Right cardiac atrium (tissue), 5 donors: Measurements from ENCODE around the gene TUT1. TPM values are rescaled to one million over a fixed set of nuclear protein-coding genes. Genes with fewer than 3 reads are reported as not detected.

Experiments
- ATAC-seq, 2 donors: fragments of 200-7000 bp; cut with Tn5 transposase; one replicate each; pipeline versions ENCODE4 v1.8.0 to v1.9.1; 2020; ENCODE audit warnings: moderate library complexity in 2 of 2, mild to moderate bottlenecking in 1 of 2
- DNase-seq, 3 donors: peaks; one replicate each; pipeline ENCODE4 v3.0.0-alpha.2; 2020
- H3K27ac ChIP-seq: one replicate; pipeline ENCODE4 v1.5.1; 2013; ENCODE audit warnings: mild to moderate bottlenecking, low read length, control low read depth, moderate library complexity
- H3K27me3 ChIP-seq: one replicate; pipeline ENCODE4 v1.6.1; 2013; ENCODE audit not compliant: control insufficient read depth, insufficient read depth
- H3K4me1 ChIP-seq: one replicate; pipeline ENCODE4 v1.6.1; 2013; ENCODE audit warnings: low read length; ENCODE audit not compliant: control insufficient read depth, insufficient read depth
- H3K4me3 ChIP-seq: one replicate; pipeline ENCODE4 v1.5.1; 2013; ENCODE audit warnings: low read length, control low read depth
- H3K9me3 ChIP-seq: one replicate; pipeline ENCODE4 v1.6.1; 2013; ENCODE audit warnings: low read length; ENCODE audit not compliant: control insufficient read depth
- WGBS: extraction: QIAGEN DNeasy Blood & Tissue Kit; methylation state at CpG from one replicate; pipeline ENCODE4 v1.1.7; 2013; 5-methylcytosine and 5-hydroxymethylcytosine counted together
- intact Hi-C, 4 donors: fragments of 100-400 bp; cut with DNase I; formaldehyde crosslinking; loops; one replicate each; pipeline versions ENCODE4 v1.11.0 to v1.14.0; 2022 to 2023
- polyA plus RNA-seq: library from polyadenylated mRNA; stranded (reverse); fragments of 200-250 nt; gene quantifications from one replicate; pipeline ENCODE4 v1.2.3, GENCODE V29; 2013
- total RNA-seq, 4 donors: library from RNA; stranded (reverse); fragmentation: NEBNext Ultra II Directional; extraction: Animal tissue kit (Norgen Biotek cat#: 25700); gene quantifications; one replicate each; pipeline ENCODE4 v1.2.1, GENCODE V29; 2021
- donor health status: healthy with polysubstance abuse.
- donor health status: DM: no; HTN: yes; CAD: no.
- donor health status: DM: no; HTN: no; CAD: no.
- donor health status: DM: no; HTN: yes; CAD: no; lungs with severe emphysema.
- donor health status: DM: yes; HTN: yes; CAD: no.

The TUT1 gene
- total and polyA plus RNA-seq, 5 donors: 8.0 to 15.3 (median 11.5) TPM

- peaks cover 9% of the 10 kb centered on the region for H3K4me1 ChIP-seq
- H3K4me3 ChIP-seq: peak within 1 kb of the TSS; percentile 96
- under 1% methylated on average over 69 of the region's 69 CpGs for WGBS
- ATAC-seq: peak; percentile 68 to 77
- no peaks in the 10 kb centered on the region for H3K9me3 ChIP-seq
- DNase-seq: peak; percentile 86 to 96 (median 96)
- intact Hi-C loops: loop anchor here in 3 of 4 donors (10.0 kb wide), 2 partner anchors 142 to 152 kb away; no protein-coding TSS in a partner anchor
- H3K27ac ChIP-seq: peak within 1 kb of the TSS; percentile 100
- no peaks in the 10 kb centered on the region for H3K27me3 ChIP-seq
Observed at GRCh38 chr11:62546244-62546928, 44.9 kb downstream of the TUT1 start, which contains the start of gene AHNAK. Gene AHNAK, minus strand, starts transcription at chr11:62546806. Its CDS starts 10,708 bp downstream, at chr11:62536098.

GRCh38 chr11:62545437-62546243, 45.7 kb downstream of the TUT1 start:
- intact Hi-C loops: loop anchor here in 3 of 4 donors (10.0 kb wide), 2 partner anchors 141 to 151 kb away; no protein-coding TSS in a partner anchor
- peak overlapping the region; percentile 96 for H3K4me3 ChIP-seq
- WGBS: under 1% methylated on average over 59 of the region's 59 CpGs
- peak overlapping the region; percentile 100 for H3K27ac ChIP-seq
- DNase-seq: peak; percentile 95 to 98 (median 98)
- peak; percentile 70 for ATAC-seq
- no peaks in the 10 kb centered on the region for H3K9me3 ChIP-seq
- no peaks in the 10 kb centered on the region for H3K27me3 ChIP-seq
- H3K4me1 ChIP-seq: peaks cover 13% of the 10 kb centered on the region

- Histone ChIP-seq H3K4me3 (peak overlapping the region; percentile 96), H3K27ac (peak overlapping the region; percentile 100), H3K9me3 (no peaks in the 10 kb centered on the region), H3K4me1 (peaks cover 16% of the 10 kb centered on the region), H3K27me3 (no peaks in the 10 kb centered on the region)
- DNase-seq (peak; percentile 61 to 81 (median 81)), ATAC-seq (peak in 1 of 2 donors; percentile 7)
- WGBS: 2% methylated on average over 32 of the region's 32 CpGs
- intact Hi-C loops: loop anchor here (5.0 to 10.0 kb wide), 5 partner anchors 38 to 150 kb away; no protein-coding TSS in a partner anchor
Observed at GRCh38 chr11:62544581-62545436, 46.5 kb downstream of the TUT1 start.

GRCh38 chr11:62543680-62544444, 47.5 kb downstream of the TUT1 start:
- H3K4me1 ChIP-seq: peaks cover 25% of the 10 kb centered on the region
- H3K27ac ChIP-seq: peak overlapping the region; percentile 100
- intact Hi-C loops: loop anchor here (5.0 to 10.0 kb wide), 5 partner anchors 37 to 149 kb away; no protein-coding TSS in a partner anchor
- WGBS: 18% methylated on average over 22 of the region's 22 CpGs
- ATAC-seq: no peak
- H3K27me3 ChIP-seq: no peaks in the 10 kb centered on the region
- H3K4me3 ChIP-seq: peak overlapping the region; percentile 96
- no peaks in the 10 kb centered on the region for H3K9me3 ChIP-seq
- peak; percentile 36 to 72 (median 71) for DNase-seq

DNA sequence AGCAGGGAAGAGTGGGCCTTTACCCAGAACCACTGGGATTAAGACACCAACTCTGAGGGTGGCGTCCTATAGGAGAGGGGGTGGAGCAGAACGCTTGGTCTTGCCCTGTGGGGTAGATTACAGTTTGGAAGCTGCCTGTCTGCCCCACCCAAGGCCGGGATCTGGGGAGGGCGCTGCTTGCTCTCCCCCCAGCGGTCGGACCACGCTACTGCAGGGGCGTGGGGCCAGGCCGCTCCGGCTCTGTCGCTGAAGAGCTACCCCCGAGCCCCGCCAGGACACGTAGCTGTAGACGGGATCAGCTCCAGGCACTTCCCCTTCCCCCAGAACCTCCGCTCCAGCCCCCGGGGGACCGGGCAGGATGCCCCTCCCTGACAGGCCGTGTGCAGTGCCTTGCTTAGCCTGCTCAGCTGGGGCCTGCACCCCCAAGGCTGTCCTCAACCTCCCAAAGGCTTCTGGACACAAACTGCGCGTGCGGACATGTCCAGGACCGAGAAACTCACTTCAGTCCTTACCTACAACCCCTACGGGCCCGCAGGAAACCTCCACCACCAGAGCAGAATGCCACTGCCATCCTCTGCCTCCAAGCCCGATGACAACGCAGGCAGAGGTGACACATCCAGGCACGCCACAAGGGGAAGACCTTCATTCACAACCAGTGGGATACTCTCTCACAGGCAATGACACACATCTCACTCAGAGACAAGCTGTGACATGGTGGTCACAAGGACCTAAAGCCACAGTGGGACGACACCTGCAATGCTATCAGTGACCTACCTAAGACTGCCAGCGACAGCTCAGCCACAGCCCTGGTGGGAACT, 48.4 kb downstream of the TUT1 start:
- intact Hi-C loops: loop anchor here (5.0 to 10.0 kb wide), 5 partner anchors 36 to 148 kb away; no protein-coding TSS in a partner anchor
- H3K27ac ChIP-seq: peak overlapping the region; percentile 87
- DNase-seq (peak; percentile 86 to 96 (median 95)), ATAC-seq (peak; percentile 42 to 50)
- 3% methylated on average over 30 of the region's 30 CpGs for WGBS
- peaks cover 30% of the 10 kb centered on the region for H3K4me1 ChIP-seq
- H3K9me3 ChIP-seq: no peaks in the 10 kb centered on the region
- peak overlapping the region; percentile 96 for H3K4me3 ChIP-seq
- no peaks in the 10 kb centered on the region for H3K27me3 ChIP-seq

GRCh38 chr11:62542111-62542745, 49.1 kb downstream of the TUT1 start:
- Histone ChIP-seq H3K27me3 (no peaks in the 10 kb centered on the region), H3K4me3 (peak overlapping the region; percentile 25), H3K4me1 (peaks cover 34% of the 10 kb centered on the region), H3K9me3 (no peaks in the 10 kb centered on the region), H3K27ac (peak overlapping the region; percentile 87)
- intact Hi-C loops: loop anchor here (5.0 to 10.0 kb wide), 5 partner anchors 35 to 147 kb away; no protein-coding TSS in a partner anchor
- 35% methylated on average over 6 of the region's 6 CpGs for WGBS
- DNase-seq: peak in 2 of 3 donors; percentile 39 to 58
- no peak for ATAC-seq

DNA sequence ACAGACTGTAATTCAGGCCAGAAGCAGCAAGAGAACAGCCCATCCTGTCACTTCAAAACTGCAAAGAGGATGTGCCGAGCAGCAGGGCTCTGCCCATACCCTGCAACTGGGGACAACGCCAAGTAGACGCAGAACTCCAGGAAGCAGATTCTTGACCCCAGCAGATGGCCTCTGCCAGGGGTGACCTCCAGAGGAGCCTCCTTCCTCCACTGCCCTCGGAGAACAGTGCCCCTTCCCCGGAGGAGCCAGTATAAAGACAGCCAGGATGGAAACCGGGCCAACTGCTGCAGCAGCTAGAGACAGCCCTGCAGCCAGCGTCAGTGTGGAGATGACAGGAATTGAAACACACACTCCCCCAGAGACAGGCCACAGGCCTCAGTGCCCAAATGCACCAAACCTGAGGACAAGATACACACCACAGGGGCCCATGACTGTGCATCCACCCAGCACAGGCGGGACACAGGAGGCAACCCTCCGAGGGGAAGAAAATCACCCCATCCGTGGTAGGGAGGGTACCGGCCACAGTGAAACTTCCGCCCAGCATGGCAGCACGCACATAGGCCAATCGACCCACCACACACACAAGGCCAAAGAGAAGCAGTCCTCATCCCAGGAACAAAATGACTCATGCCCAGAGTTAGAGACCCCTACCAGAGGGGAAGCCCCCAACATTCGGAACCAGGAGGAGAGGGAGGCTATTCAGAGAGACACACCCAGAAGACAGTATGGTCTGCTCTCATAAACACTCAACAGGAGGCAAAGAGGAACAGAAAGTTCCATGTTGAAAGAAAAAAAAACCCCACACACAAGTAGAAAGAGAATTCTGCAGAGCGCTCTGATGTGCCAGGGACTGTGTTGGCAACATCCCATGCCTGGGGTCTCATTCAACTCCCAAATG, 50.3 kb downstream of the TUT1 start:
- peaks cover 39% of the 10 kb centered on the region for H3K4me1 ChIP-seq
- H3K27ac ChIP-seq: peak overlapping the region; percentile 87
- 15% methylated on average over 16 of the region's 16 CpGs for WGBS
- intact Hi-C loops: loop anchor here (5.0 to 10.0 kb wide), 5 partner anchors 34 to 146 kb away; no protein-coding TSS in a partner anchor
- H3K4me3 ChIP-seq: peak overlapping the region; percentile 14
- ATAC-seq (peak in 1 of 2 donors; percentile 0), DNase-seq (peak; percentile 46 to 81 (median 80))
- H3K27me3 ChIP-seq: no peaks in the 10 kb centered on the region
- no peaks in the 10 kb centered on the region for H3K9me3 ChIP-seq

- no peaks in the 10 kb centered on the region for H3K27me3 ChIP-seq
- intact Hi-C loops: loop anchor here in 1 of 4 donors (10.0 kb wide), 1 partner anchor 105 kb away; no protein-coding TSS in a partner anchor
- ATAC-seq (peak; percentile 4 to 43), DNase-seq (peak; percentile 85 to 90 (median 86))
- H3K9me3 ChIP-seq: no peaks in the 10 kb centered on the region
- H3K4me3 ChIP-seq: no peak overlapping the region
- peak overlapping the region; percentile 86 for H3K27ac ChIP-seq
- H3K4me1 ChIP-seq: peaks cover 40% of the 10 kb centered on the region
- 19% methylated on average over 13 of the region's 13 CpGs for WGBS
Observed at GRCh38 chr11:62539238-62539925, 51.9 kb downstream of the TUT1 start.
